ENCODE results near the gene C8A. TPM values are rescaled to one million over a fixed set of nuclear protein-coding genes. Genes with fewer than 3 reads are reported as not detected.

C8A gene
- polyA plus RNA-seq, 1 donor (not counting 4 experiments of a cell fraction or from before 2014, with no cell fraction given), result not detected

DNA sequence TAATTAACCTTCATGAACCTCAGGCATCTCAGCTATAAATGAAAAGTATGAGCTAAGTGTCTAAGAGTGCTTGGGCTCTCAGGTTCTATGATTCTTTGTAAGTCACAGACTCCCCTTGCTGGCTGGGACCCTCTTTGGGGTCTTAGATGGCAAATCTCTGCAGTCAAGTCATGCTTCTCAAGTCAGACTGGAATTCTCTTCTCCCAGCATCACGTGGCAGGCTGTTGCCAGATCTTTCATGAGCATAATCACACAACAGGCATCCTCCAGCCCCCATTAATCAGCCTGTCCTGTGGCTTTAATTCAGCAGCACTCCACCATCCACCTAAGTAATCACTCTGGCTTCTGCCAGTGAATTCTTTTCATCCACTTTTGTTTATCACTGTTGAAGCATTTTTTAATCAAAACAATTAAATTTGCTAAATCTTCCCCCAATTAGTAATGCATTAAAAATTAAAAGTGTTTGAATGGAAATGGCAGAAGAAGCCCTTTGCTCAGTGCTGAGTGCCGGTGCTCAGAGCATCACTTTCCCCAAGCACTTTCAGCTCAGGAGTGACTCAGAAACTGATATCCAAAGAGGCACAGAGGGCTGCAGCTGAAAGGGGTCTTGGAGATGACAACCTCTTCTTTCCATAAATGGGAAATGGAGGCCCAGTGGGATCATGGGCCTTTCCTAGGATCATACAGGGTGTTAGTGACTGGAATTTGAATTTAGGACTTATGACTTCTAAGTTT lies 50.2 kb downstream of the C8A start:
- no peak for FAIRE-seq

DNA sequence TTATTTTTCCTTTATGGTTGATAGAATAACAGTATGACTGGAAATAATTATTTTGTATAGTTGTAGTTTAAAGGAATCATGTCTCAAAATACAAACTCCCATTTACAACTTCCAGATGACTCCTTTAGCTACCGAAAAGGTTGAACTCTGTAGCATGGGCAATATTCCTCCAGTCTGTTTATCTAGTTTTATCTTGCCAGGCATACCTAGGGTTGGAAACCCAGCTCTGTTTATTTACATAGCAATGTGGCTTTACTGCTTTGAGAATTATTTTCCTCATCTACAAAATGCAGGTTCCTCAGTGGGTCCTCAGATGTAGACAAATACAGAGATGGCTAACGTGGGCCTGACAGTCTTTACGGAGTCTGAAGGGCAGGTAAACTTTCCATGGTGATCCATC lies 51.1 kb downstream of the C8A start:
- dilution Hi-C loops (cut with MboI; ENCODE audit: extremely low pct_ligation_motif_present, low sequenced_read_pairs), result no loop called here
- Histone ChIP-seq H3K27me3 (ENCODE audit: control insufficient read depth, extremely low read depth, insufficient read depth, low read length) (peaks cover 3% of the 10 kb centered on the region), H3K36me3 (ENCODE audit: control insufficient read depth in 2 of 2, extremely low read depth in 1 of 2, insufficient read depth in 2 of 2, low read length in 2 of 2) (no peaks in the 10 kb centered on the region), H3K4me1 (ENCODE audit: control insufficient read depth, extremely low read depth, insufficient read depth, low read length) (no peaks in the 10 kb centered on the region), H3K4me3 (ENCODE audit: control insufficient read depth in 2 of 3, extremely low read depth in 1 of 3, insufficient read depth in 2 of 3, low read depth in 1 of 3, low read length in 3 of 3) (no peak overlapping the region), H3K4me2 (ENCODE audit: control insufficient read depth, extremely low read depth, insufficient read depth, low read depth, low read length) (no peak overlapping the region), H3K79me2 (ENCODE audit: control insufficient read depth, insufficient read depth, low read length) (no peaks in the 10 kb centered on the region), H2AFZ (ENCODE audit: control insufficient read depth, low read length) (no peak overlapping the region), H4K20me1 (ENCODE audit: control insufficient read depth, extremely low read depth, insufficient read depth, low read length) (no peaks in the 10 kb centered on the region), H3K9me3 (ENCODE audit: control insufficient read depth, low read depth, low read length) (no peaks in the 10 kb centered on the region), H3K9ac (ENCODE audit: control insufficient read depth, extremely low read depth, insufficient read depth, low read length) (no peak overlapping the region), H3K9me1 (ENCODE audit: control insufficient read depth, extremely low read depth, insufficient read depth, low read length) (no peaks in the 10 kb centered on the region), H3K27ac (ENCODE audit: control insufficient read depth, insufficient read depth, low read length) (no peak overlapping the region)
- FAIRE-seq (no peak), DNase-seq (ENCODE audit: low read depth, low spot score) (no peak)
- TF ChIP-seq, protein P1, sequence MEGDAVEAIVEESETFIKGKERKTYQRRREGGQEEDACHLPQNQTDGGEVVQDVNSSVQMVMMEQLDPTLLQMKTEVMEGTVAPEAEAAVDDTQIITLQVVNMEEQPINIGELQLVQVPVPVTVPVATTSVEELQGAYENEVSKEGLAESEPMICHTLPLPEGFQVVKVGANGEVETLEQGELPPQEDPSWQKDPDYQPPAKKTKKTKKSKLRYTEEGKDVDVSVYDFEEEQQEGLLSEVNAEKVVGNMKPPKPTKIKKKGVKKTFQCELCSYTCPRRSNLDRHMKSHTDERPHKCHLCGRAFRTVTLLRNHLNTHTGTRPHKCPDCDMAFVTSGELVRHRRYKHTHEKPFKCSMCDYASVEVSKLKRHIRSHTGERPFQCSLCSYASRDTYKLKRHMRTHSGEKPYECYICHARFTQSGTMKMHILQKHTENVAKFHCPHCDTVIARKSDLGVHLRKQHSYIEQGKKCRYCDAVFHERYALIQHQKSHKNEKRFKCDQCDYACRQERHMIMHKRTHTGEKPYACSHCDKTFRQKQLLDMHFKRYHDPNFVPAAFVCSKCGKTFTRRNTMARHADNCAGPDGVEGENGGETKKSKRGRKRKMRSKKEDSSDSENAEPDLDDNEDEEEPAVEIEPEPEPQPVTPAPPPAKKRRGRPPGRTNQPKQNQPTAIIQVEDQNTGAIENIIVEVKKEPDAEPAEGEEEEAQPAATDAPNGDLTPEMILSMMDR (optimal IDR thresholded peaks at IDR 0.05 in 1 of 3, IDR thresholded peaks at IDR 0.05 in 1 of 3, conservative IDR thresholded peaks at IDR 0.05 in 1 of 3; ENCODE audit: extremely low read depth in 1 of 3, insufficient read depth in 2 of 3, low read length in 3 of 3), result no peak
- no peak for TF ChIP-seq EZH2 (IDR thresholded peaks at IDR 0.05; ENCODE audit: low read length)

More for the DNA sequence above, 50.2 kb downstream of the C8A start:
- Histone ChIP-seq H3K4me1 (ENCODE audit: control insufficient read depth, extremely low read depth, insufficient read depth, low read length) (no peaks in the 10 kb centered on the region), H3K79me2 (ENCODE audit: control insufficient read depth, insufficient read depth, low read length) (no peaks in the 10 kb centered on the region), H3K36me3 (ENCODE audit: control insufficient read depth in 2 of 2, extremely low read depth in 1 of 2, insufficient read depth in 2 of 2, low read length in 2 of 2) (no peaks in the 10 kb centered on the region), H3K9ac (ENCODE audit: control insufficient read depth, extremely low read depth, insufficient read depth, low read length) (no peak overlapping the region), H3K4me3 (ENCODE audit: control insufficient read depth in 2 of 3, extremely low read depth in 1 of 3, insufficient read depth in 2 of 3, low read depth in 1 of 3, low read length in 3 of 3) (no peak overlapping the region), H3K27ac (ENCODE audit: control insufficient read depth, insufficient read depth, low read length) (no peak overlapping the region), H2AFZ (ENCODE audit: control insufficient read depth, low read length) (no peak overlapping the region), H3K27me3 (ENCODE audit: control insufficient read depth, extremely low read depth, insufficient read depth, low read length) (peaks cover 3% of the 10 kb centered on the region), H3K9me1 (ENCODE audit: control insufficient read depth, extremely low read depth, insufficient read depth, low read length) (no peaks in the 10 kb centered on the region), H3K4me2 (ENCODE audit: control insufficient read depth, extremely low read depth, insufficient read depth, low read depth, low read length) (no peak overlapping the region), H4K20me1 (ENCODE audit: control insufficient read depth, extremely low read depth, insufficient read depth, low read length) (no peaks in the 10 kb centered on the region), H3K9me3 (ENCODE audit: control insufficient read depth, low read depth, low read length) (no peaks in the 10 kb centered on the region)
- dilution Hi-C loops (cut with MboI; ENCODE audit: extremely low pct_ligation_motif_present, low sequenced_read_pairs), result no loop called here
- TF ChIP-seq, protein P1 (optimal IDR thresholded peaks at IDR 0.05 in 1 of 3, IDR thresholded peaks at IDR 0.05 in 1 of 3, conservative IDR thresholded peaks at IDR 0.05 in 1 of 3; ENCODE audit: extremely low read depth in 1 of 3, insufficient read depth in 2 of 3, low read length in 3 of 3), result no peak
- TF ChIP-seq EZH2 (IDR thresholded peaks at IDR 0.05; ENCODE audit: low read length), result no peak
- DNase-seq (ENCODE audit: low read depth, low spot score), result no peak

All from keratinocyte (primary cell).